ENCODE results near the gene MSN. TPM values are rescaled to one million over a fixed set of nuclear protein-coding genes. Genes with fewer than 3 reads are reported as not detected.

The MSN gene
- total and polyA plus RNA-seq, 2 experiments from 2014 or later: 268 to 281 TPM

DNA sequence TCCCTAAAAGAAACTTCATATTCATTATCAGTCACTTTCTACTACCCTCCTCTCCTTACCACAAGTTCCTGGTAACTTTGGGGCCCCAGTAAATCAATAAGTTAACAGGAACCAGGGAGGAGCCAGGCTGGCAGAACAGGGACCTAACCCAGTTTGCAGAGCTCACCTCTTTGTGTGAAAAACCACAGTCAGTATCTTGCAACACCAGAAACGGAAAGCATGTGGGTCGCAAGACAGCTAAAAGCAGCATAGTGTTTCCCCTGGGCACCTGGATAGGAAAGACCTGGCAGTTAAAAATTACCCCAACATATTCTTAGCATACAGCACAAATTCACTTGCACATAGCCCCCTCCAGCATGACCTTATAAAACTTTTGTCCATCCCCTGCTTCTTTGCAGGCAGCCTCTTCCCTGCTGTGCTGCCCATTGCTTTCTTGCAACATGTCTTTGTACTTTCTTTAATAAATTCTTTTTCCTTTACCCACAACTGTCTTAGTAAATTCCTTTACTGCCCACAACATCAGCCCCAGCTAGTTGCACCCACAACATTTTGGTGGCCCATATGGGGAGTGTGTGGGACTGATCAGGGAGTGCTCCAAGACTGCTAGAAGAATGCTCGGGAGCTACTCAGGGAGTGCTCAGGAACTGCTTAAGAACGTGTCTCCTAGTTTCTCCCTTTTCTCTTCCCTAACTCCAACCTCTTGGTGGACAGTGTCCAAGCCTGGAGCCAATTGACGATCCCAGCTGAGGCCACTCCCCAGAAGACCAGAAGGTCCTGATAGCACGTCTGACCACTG, 83.4 kb downstream of the MSN start:
- Histone ChIP-seq H3K4me1 (ENCODE audit: insufficient read depth) (no peaks in the 10 kb centered on the region), H3K36me3 (ENCODE audit: low read depth) (no peaks in the 10 kb centered on the region), H3K4me3 (no peak overlapping the region), H3K9me2 (ENCODE audit: insufficient read depth) (no peaks in the 10 kb centered on the region), H3K27me3 (replicated peaks; ENCODE audit: insufficient read depth) (no peaks in the 10 kb centered on the region), H3K9me3 (ENCODE audit: low read depth) (no peaks in the 10 kb centered on the region), H2AFZ (no peak overlapping the region), H3F3A (ENCODE audit: insufficient read depth) (no peaks in the 10 kb centered on the region), H3K4me2 (ENCODE audit: unreplicated experiment) (no peak overlapping the region), H4K20me1 (ENCODE audit: insufficient read depth) (no peaks in the 10 kb centered on the region), H3K9ac (no peak overlapping the region), H3K27ac (no peak overlapping the region), H3K79me2 (ENCODE audit: insufficient read depth) (no peaks in the 10 kb centered on the region)
- TF ChIP-seq EZH2phosphoT487 (IDR thresholded peaks at IDR 0.05; ENCODE audit: insufficient read depth, low read depth) (no peak), EZH2 (IDR thresholded peaks at IDR 0.05; ENCODE audit: insufficient read depth, poor library complexity, severe bottlenecking) (no peak)
- no peak for DNase-seq
- 95 to 98% methylated on average over 5 to 6 of the region's 6 CpGs for WGBS, 2 experiments (ENCODE audit: low coverage in 1 of 2, low lambda C conversion rate in 2 of 2, missing lambda C conversion rate in 2 of 2)
- in situ Hi-C loops (cut with MboI): no loop called here

DNA sequence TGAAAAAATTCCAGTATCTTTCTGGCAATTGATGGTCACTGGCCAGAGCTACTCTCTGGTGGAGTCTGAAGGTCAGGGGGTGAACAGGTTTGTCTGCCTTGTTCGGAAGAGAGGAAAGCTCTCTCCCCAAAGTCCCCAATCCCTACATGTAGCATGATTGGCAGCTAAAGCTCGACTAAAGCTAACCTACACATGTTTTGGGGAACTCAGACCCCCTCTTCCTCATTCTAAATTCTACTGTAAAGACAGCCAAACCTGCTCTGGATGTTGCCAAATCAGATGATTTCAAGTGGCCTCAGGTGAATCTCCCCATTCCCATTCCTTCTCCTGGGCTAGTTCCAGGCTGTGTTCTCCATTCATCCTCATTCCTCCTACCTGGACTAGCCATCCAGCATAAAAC, 84.1 kb downstream of the MSN start:
- Histone ChIP-seq H3K9ac (no peak overlapping the region), H3K36me3 (ENCODE audit: low read depth) (no peaks in the 10 kb centered on the region), H3K27ac (no peak overlapping the region), H3K4me2 (ENCODE audit: unreplicated experiment) (no peak overlapping the region), H3F3A (ENCODE audit: insufficient read depth) (no peaks in the 10 kb centered on the region), H3K27me3 (replicated peaks; ENCODE audit: insufficient read depth) (no peaks in the 10 kb centered on the region), H3K79me2 (ENCODE audit: insufficient read depth) (no peaks in the 10 kb centered on the region), H3K4me3 (no peak overlapping the region), H4K20me1 (ENCODE audit: insufficient read depth) (no peaks in the 10 kb centered on the region), H3K4me1 (ENCODE audit: insufficient read depth) (no peaks in the 10 kb centered on the region), H3K9me2 (ENCODE audit: insufficient read depth) (no peaks in the 10 kb centered on the region), H3K9me3 (ENCODE audit: low read depth) (no peaks in the 10 kb centered on the region), H2AFZ (no peak overlapping the region)
- in situ Hi-C loops (cut with MboI): no loop called here
- WGBS, 2 experiments (ENCODE audit: low coverage in 1 of 2, low lambda C conversion rate in 2 of 2, missing lambda C conversion rate in 2 of 2): 95 to 100% methylated on average over 2 of the region's 2 CpGs
- TF ChIP-seq EZH2 (IDR thresholded peaks at IDR 0.05; ENCODE audit: insufficient read depth, poor library complexity, severe bottlenecking) (no peak), EZH2phosphoT487 (IDR thresholded peaks at IDR 0.05; ENCODE audit: insufficient read depth, low read depth) (no peak)
- DNase-seq: no peak

DNA sequence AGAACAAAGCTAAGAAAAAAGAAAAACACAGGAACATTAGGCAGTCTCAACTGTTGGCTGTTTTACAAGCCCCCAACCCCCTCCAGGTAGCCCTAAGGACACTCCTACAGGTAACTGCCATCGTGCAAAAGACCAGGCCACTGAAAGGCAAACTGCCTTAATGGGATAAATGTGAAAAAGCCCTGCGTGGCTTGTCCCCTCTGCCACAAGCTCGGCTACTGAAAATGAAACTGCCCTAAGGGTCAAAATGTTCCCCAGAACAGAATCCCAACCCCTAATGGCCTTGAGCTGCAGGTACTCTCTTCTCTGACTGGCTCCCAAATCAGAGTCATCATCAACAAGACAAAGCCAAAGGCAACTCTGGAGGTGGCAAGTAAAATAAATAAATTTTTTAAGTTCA, 84.8 kb downstream of the MSN start:
- no peak for DNase-seq
- WGBS, 2 experiments (ENCODE audit: low coverage in 1 of 2, low lambda C conversion rate in 2 of 2, missing lambda C conversion rate in 2 of 2): 81 to 88% methylated on average over 3 of the region's 3 CpGs
- no peaks in the 10 kb centered on the region for H3K4me1 ChIP-seq (ENCODE audit: insufficient read depth)
- no peaks in the 10 kb centered on the region for H3F3A ChIP-seq (ENCODE audit: insufficient read depth)
- no peaks in the 10 kb centered on the region for H3K27me3 ChIP-seq (replicated peaks; ENCODE audit: insufficient read depth)
- H4K20me1 ChIP-seq (ENCODE audit: insufficient read depth): no peaks in the 10 kb centered on the region
- H3K79me2 ChIP-seq (ENCODE audit: insufficient read depth): no peaks in the 10 kb centered on the region
- no peak overlapping the region for H2AFZ ChIP-seq
- H3K36me3 ChIP-seq (ENCODE audit: low read depth): no peaks in the 10 kb centered on the region
- no peak overlapping the region for H3K27ac ChIP-seq
- no peak for TF ChIP-seq EZH2phosphoT487 (IDR thresholded peaks at IDR 0.05; ENCODE audit: insufficient read depth, low read depth)
- no peak overlapping the region for H3K4me3 ChIP-seq
- no peaks in the 10 kb centered on the region for H3K9me3 ChIP-seq (ENCODE audit: low read depth)
- in situ Hi-C loops (cut with MboI): no loop called here
- no peak overlapping the region for H3K4me2 ChIP-seq (ENCODE audit: unreplicated experiment)
- no peak overlapping the region for H3K9ac ChIP-seq
- no peaks in the 10 kb centered on the region for H3K9me2 ChIP-seq (ENCODE audit: insufficient read depth)

DNA sequence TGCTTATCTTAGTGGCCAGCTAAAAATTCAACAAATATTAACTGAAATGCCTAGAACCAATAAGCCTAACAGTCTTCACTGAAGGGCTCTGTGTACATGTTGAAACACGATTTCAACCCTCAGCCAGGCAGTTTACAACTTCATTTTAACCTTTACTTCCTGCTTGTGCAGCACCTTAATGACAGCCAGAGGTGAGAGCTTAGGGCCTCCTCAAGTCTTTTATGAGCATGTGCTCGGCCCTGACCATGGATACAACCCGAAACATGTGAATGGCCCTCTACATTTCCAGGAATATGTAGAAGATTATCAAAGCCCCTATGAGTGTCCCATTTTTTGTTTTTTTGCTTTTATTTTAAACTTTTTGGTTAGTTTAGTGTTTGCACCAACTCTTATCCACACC, 88.3 kb downstream of the MSN start:
- 36% methylated on average over 3 of the region's 3 CpGs for WGBS, 2 experiments (ENCODE audit: low coverage in 1 of 2, low lambda C conversion rate in 2 of 2, missing lambda C conversion rate in 2 of 2)
- Histone ChIP-seq H3K79me2 (ENCODE audit: insufficient read depth) (no peaks in the 10 kb centered on the region), H3K4me1 (ENCODE audit: insufficient read depth) (no peaks in the 10 kb centered on the region), H2AFZ (no peak overlapping the region), H3K9me3 (ENCODE audit: low read depth) (no peaks in the 10 kb centered on the region), H4K20me1 (ENCODE audit: insufficient read depth) (no peaks in the 10 kb centered on the region), H3K36me3 (ENCODE audit: low read depth) (no peaks in the 10 kb centered on the region), H3F3A (ENCODE audit: insufficient read depth) (no peaks in the 10 kb centered on the region), H3K4me2 (ENCODE audit: unreplicated experiment) (no peak overlapping the region), H3K9me2 (ENCODE audit: insufficient read depth) (no peaks in the 10 kb centered on the region), H3K27ac (no peak overlapping the region), H3K4me3 (no peak overlapping the region), H3K27me3 (replicated peaks; ENCODE audit: insufficient read depth) (no peaks in the 10 kb centered on the region), H3K9ac (no peak overlapping the region)
- TF ChIP-seq EZH2 (IDR thresholded peaks at IDR 0.05; ENCODE audit: insufficient read depth, poor library complexity, severe bottlenecking): no peak
- TF ChIP-seq EZH2phosphoT487 (IDR thresholded peaks at IDR 0.05; ENCODE audit: insufficient read depth, low read depth): no peak
- in situ Hi-C loops (cut with MboI): no loop called here
- DNase-seq: no peak

Data from GM23248 (cell line).